Measurements from ENCODE around the gene CLTA.

GRCh38 chr9:36141761-36142160, 49.0 kb upstream of the CLTA start:
- TF ChIP-seq POLR2A (IDR thresholded peaks at IDR 0.05; ENCODE audit: low read length) (no peak), GATA1 (IDR thresholded peaks at IDR 0.05; ENCODE audit: low read depth, low read length) (no peak)

Data from erythroblast (primary cell).